ENCODE measurements around the gene STK32B.

Gene STK32B

GRCh38 chr4:5198656-5199541 is 147.6 kb downstream of the STK32B start:
- no peak overlapping the region for H3K27ac ChIP-seq
- TF ChIP-seq ZFX (IDR thresholded peaks at IDR 0.05; ENCODE audit: borderline replicate concordance) = no peak
- no peak for TF ChIP-seq CTCF (IDR thresholded peaks at IDR 0.05)

GRCh38 chr4:5199912-5200311 is 148.6 kb downstream of the STK32B start:
- TF ChIP-seq ZFX (IDR thresholded peaks at IDR 0.05; ENCODE audit: borderline replicate concordance) = no peak
- H3K27ac ChIP-seq = no peak overlapping the region

GRCh38 chr4:5200513-5200912 is 149.2 kb downstream of the STK32B start:
- H3K27ac ChIP-seq = no peak overlapping the region
- no peak for TF ChIP-seq CTCF (IDR thresholded peaks at IDR 0.05)
- TF ChIP-seq ZFX (IDR thresholded peaks at IDR 0.05; ENCODE audit: borderline replicate concordance) = no peak

- TF ChIP-seq CTCF (IDR thresholded peaks at IDR 0.05) (no peak), ZFX (IDR thresholded peaks at IDR 0.05; ENCODE audit: borderline replicate concordance) (no peak)
- H3K27ac ChIP-seq = no peak overlapping the region
Observed at GRCh38 chr4:5203309-5203992, 152.2 kb downstream of the STK32B start.

- TF ChIP-seq CTCF (IDR thresholded peaks at IDR 0.05) (no peak), ZFX (IDR thresholded peaks at IDR 0.05; ENCODE audit: borderline replicate concordance) (no peak)
- H3K27ac ChIP-seq = no peak overlapping the region
Observed at GRCh38 chr4:5203993-5204310, 152.7 kb downstream of the STK32B start.

- no peak overlapping the region for H3K27ac ChIP-seq
- TF ChIP-seq ZFX (IDR thresholded peaks at IDR 0.05; ENCODE audit: borderline replicate concordance) = no peak
- no peak for TF ChIP-seq CTCF (IDR thresholded peaks at IDR 0.05)
Observed at GRCh38 chr4:5204781-5205180, 153.5 kb downstream of the STK32B start.

- no peak overlapping the region for H3K27ac ChIP-seq
- TF ChIP-seq ZFX (IDR thresholded peaks at IDR 0.05; ENCODE audit: borderline replicate concordance) (no peak), CTCF (IDR thresholded peaks at IDR 0.05) (no peak)
Observed at GRCh38 chr4:5206016-5206790, 154.9 kb downstream of the STK32B start.

Data from 22Rv1 (cell line).